KMS-11 (cell line): ENCODE data around the gene SP3.

Experiments used
- H2AFZ ChIP-seq: fragments of 200-600 bp; sonication (generic); 2 replicates; pipeline ENCODE4 v1.6.1; 2016; ENCODE audit warnings: antibody characterized with exemption, mixed run types, low read depth
- H3K27ac ChIP-seq: fragments of 200-600 bp; sonication (generic); 2 replicates; pipeline ENCODE4 v1.6.1; 2016; ENCODE audit warnings: mild to moderate bottlenecking, mixed run types
- H3K27me3 ChIP-seq: fragments of 200-600 bp; sonication (generic); 2 replicates; pipeline ENCODE4 v1.6.1; 2017; ENCODE audit warnings: mild to moderate bottlenecking, low read depth, mixed run types, moderate library complexity; ENCODE audit not compliant: insufficient read depth
- H3K36me3 ChIP-seq: fragments of 200-600 bp; sonication (generic); 2 replicates; pipeline ENCODE4 v1.6.1; 2017; ENCODE audit warnings: mild to moderate bottlenecking, mixed run types; ENCODE audit not compliant: insufficient read depth
- H3K4me1 ChIP-seq: fragments of 200-600 bp; sonication (generic); 2 replicates; pipeline ENCODE4 v1.6.1; 2016; ENCODE audit warnings: mild to moderate bottlenecking, low read depth, mixed run types; ENCODE audit not compliant: poor library complexity, severe bottlenecking
- H3K4me2 ChIP-seq: fragments of 200-600 bp; sonication (generic); 2 replicates; pipeline ENCODE4 v1.7.0; 2016; ENCODE audit warnings: mild to moderate bottlenecking, mixed run types
- H3K4me3 ChIP-seq: fragments of 200-600 bp; sonication (generic); IDR thresholded peaks from 2 replicates; pipeline ENCODE4 v1.6.1; 2017; ENCODE audit warnings: low read depth, low read length, mixed read lengths; ENCODE audit not compliant: insufficient read depth
- H3K79me2 ChIP-seq: fragments of 200-600 bp; sonication (generic); 2 replicates; pipeline ENCODE4 v1.6.1; 2016; ENCODE audit warnings: low read depth, mixed run types; ENCODE audit not compliant: insufficient read depth
- H3K9ac ChIP-seq: fragments of 200-600 bp; sonication (generic); 2 replicates; pipeline ENCODE4 v1.6.1; 2016; ENCODE audit warnings: mild to moderate bottlenecking, mixed run types
- H4K20me1 ChIP-seq: fragments of 200-600 bp; sonication (generic); 2 replicates; pipeline ENCODE4 v1.6.1; 2016; ENCODE audit warnings: mild to moderate bottlenecking, mixed run types; ENCODE audit not compliant: insufficient read depth
- TF ChIP-seq, protein P1 (sequence below): fragments of 200-600 bp; sonication (generic); conservative IDR thresholded peaks from 2 replicates; pipeline ENCODE4 v1.6.1; 2017; ENCODE audit warnings: low read depth, mild to moderate bottlenecking, antibody characterized with exemption, low read length, moderate library complexity, mixed read lengths

SP3 gene

DNA sequence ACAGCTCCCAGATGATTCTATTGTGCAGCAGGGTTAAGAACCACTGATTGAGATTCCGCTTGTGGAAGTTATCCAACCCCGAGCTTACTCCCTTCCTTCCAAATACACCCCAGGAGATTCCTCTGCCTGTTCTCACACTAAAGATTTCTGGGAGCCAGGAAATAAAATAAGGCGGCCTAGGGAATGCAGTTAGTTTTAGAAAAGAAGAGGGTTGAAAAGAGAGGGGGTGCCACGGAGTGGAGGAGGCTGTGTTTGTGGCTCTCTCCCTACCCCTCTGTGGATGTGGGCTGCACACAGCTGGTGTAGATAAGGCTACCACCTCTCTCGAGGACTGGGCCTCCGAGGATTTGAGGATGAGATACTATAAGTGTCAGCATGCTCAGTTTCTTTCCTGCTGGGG lies 25.1 kb upstream of the SP3 start:
- Histone ChIP-seq H3K4me3 (peak overlapping the region; percentile 46), H3K79me2 (no peaks in the 10 kb centered on the region), H3K9ac (no peak overlapping the region), H4K20me1 (no peaks in the 10 kb centered on the region), H3K4me2 (peak overlapping the region; percentile 66; the same call in 1 of the 2 replicates), H3K36me3 (no peaks in the 10 kb centered on the region), H3K27me3 (no peaks in the 10 kb centered on the region), H3K27ac (peak overlapping the region; percentile 44; the same call in 1 of the 2 replicates), H2AFZ (peak overlapping the region; percentile 74; the same call in 1 of the 2 replicates), H3K4me1 (peaks cover 56% of the 10 kb centered on the region)
- TF ChIP-seq, protein P1, sequence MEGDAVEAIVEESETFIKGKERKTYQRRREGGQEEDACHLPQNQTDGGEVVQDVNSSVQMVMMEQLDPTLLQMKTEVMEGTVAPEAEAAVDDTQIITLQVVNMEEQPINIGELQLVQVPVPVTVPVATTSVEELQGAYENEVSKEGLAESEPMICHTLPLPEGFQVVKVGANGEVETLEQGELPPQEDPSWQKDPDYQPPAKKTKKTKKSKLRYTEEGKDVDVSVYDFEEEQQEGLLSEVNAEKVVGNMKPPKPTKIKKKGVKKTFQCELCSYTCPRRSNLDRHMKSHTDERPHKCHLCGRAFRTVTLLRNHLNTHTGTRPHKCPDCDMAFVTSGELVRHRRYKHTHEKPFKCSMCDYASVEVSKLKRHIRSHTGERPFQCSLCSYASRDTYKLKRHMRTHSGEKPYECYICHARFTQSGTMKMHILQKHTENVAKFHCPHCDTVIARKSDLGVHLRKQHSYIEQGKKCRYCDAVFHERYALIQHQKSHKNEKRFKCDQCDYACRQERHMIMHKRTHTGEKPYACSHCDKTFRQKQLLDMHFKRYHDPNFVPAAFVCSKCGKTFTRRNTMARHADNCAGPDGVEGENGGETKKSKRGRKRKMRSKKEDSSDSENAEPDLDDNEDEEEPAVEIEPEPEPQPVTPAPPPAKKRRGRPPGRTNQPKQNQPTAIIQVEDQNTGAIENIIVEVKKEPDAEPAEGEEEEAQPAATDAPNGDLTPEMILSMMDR = no peak

DNA sequence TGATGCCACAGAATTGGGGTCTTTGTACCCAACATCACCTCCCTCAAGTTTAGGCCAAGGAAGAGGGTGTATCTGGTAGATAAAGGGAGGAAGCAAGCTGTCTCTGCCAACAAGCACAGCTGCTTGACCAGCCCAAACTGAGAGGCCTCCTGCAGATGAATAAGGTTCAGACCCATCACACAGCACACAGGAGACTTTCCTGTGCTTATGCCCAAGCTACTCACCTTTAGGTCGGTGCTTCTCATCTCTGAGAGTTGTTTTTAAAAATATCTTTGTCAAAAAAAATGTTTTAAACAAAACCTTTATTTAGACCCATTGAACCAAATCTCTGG lies 24.7 kb upstream of the SP3 start:
- Histone ChIP-seq H3K27ac (peak overlapping the region; percentile 44; the same call in 1 of the 2 replicates), H3K4me1 (peaks cover 56% of the 10 kb centered on the region), H3K4me2 (peak overlapping the region; percentile 66), H3K9ac (no peak overlapping the region), H2AFZ (peak overlapping the region; percentile 74), H3K27me3 (no peaks in the 10 kb centered on the region), H3K4me3 (peak overlapping the region; percentile 46), H3K36me3 (no peaks in the 10 kb centered on the region), H3K79me2 (no peaks in the 10 kb centered on the region), H4K20me1 (no peaks in the 10 kb centered on the region)
- TF ChIP-seq, protein P1 = no peak

DNA sequence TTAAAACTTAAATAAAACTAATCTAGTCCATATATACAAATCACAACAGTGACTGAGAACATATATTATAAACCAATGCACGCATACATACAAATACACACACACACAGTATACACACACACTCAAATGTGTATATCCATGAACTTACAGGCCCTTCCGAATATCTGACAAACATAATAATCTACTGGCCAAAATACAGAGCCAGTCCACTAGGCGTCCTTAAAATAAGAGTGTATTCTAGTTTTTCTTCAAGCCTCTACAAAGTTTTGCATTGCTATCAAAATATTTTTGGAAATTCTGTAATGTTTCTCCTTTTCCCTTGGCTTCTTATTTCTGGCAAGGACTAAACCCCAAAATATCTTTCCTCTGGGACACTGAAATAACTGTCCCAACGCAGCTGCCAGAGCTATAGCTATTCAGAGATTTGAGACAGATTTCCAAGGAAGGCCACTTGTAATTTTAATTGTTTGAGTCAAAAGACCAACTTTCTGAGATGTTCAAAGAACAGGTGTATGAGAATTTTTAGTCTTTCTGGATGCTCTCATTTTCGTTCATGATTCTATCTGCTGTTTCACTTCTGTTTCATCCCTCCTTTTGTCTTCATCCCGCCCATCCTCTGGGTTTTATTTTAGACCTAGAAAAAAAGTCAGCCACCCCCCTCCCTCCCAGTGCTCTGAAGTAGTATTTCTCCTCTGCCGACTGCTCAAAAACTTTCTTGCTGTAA lies 24.1 kb upstream of the SP3 start:
- Histone ChIP-seq H3K4me3 (peak overlapping the region; percentile 46), H3K36me3 (no peaks in the 10 kb centered on the region), H4K20me1 (no peaks in the 10 kb centered on the region), H3K27ac (peak overlapping the region; percentile 44; the same call in 1 of the 2 replicates), H3K9ac (no peak overlapping the region), H2AFZ (peak overlapping the region; percentile 74), H3K4me2 (peak overlapping the region; percentile 66), H3K4me1 (peaks cover 56% of the 10 kb centered on the region), H3K79me2 (no peaks in the 10 kb centered on the region), H3K27me3 (no peaks in the 10 kb centered on the region)
- TF ChIP-seq, protein P1 = no peak

DNA sequence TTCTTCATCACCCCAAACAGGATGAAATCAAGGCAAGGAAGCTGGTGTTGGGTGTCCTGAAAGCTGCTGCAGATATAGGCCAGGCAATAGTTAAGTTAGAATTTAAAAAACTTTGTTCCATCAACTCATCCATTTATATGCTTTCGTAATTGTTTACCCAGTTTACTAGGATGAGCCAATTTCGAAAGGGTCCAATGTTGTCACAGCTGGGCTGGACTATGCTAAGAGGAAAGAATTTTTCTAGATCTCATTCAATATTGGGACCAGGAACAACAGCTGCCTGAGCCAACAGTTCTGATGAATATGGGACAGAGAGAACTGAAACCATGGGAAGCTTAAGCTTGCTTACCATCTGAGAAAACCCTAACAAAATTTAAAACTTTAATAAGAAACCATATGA lies 21.6 kb upstream of the SP3 start:
- no peak overlapping the region for H3K4me2 ChIP-seq
- TF ChIP-seq, protein P1 = no peak
- H3K27ac ChIP-seq = no peak overlapping the region
- no peaks in the 10 kb centered on the region for H3K36me3 ChIP-seq
- no peaks in the 10 kb centered on the region for H3K27me3 ChIP-seq
- H3K9ac ChIP-seq = no peak overlapping the region
- H4K20me1 ChIP-seq = no peaks in the 10 kb centered on the region
- H3K79me2 ChIP-seq = no peaks in the 10 kb centered on the region
- no peak overlapping the region for H3K4me3 ChIP-seq
- H2AFZ ChIP-seq = no peak overlapping the region
- peaks cover 45% of the 10 kb centered on the region for H3K4me1 ChIP-seq
